HG03064 (cell line): ENCODE measurements around the gene XAB2.

ENCODE experiments used
- ATAC-seq: cut with Tn5 transposase; IDR thresholded peaks from one replicate; pipeline ENCODE4 v1.9.1; 2021; ENCODE audit warnings: low read depth; ENCODE audit not compliant: unreplicated experiment

Gene XAB2

GRCh38 chr19:7635670-7636069 lies 6.3 kb upstream of the XAB2 start:
- no peak for ATAC-seq

- no peak for ATAC-seq
Observed at GRCh38 chr19:7633698-7634097, 4.4 kb upstream of the XAB2 start, which contains the start of gene PCP2. TSS of gene PCP2 (minus strand) at chr19:7633719. CDS start at chr19:7633457, 262 bp downstream.

GRCh38 chr19:7632340-7633203 lies 3.2 kb upstream of the XAB2 start:
- no peak for ATAC-seq

- ATAC-seq = no peak
Observed at GRCh38 chr19:7631577-7631976, 2.2 kb upstream of the XAB2 start.

GRCh38 chr19:7628589-7629311 lies 595 bp downstream of the XAB2 start:
- ATAC-seq = no peak

GRCh38 chr19:7627166-7627565 lies 2.2 kb downstream of the XAB2 start:
- ATAC-seq = no peak

GRCh38 chr19:7625763-7626372 lies 3.5 kb downstream of the XAB2 start:
- no peak for ATAC-seq

- ATAC-seq = no peak
Observed at GRCh38 chr19:7624810-7625209, 4.5 kb downstream of the XAB2 start.

GRCh38 chr19:7623725-7624603 lies 5.4 kb downstream of the XAB2 start:
- no peak for ATAC-seq

- no peak for ATAC-seq
Observed at GRCh38 chr19:7622933-7623685, 6.2 kb downstream of the XAB2 start.

GRCh38 chr19:7620442-7621412 lies 8.6 kb downstream of the XAB2 start:
- no peak for ATAC-seq

- no peak for ATAC-seq
Observed at GRCh38 chr19:7619671-7620441, 9.5 kb downstream of the XAB2 start.

- no peak for ATAC-seq
Observed at GRCh38 chr19:7618771-7619510, 10.4 kb downstream of the XAB2 start.

GRCh38 chr19:7618348-7618747 lies 11.0 kb downstream of the XAB2 start:
- no peak for ATAC-seq

- ATAC-seq = no peak
Observed at GRCh38 chr19:7617735-7618134, 11.6 kb downstream of the XAB2 start.

GRCh38 chr19:7617172-7617571 lies 12.2 kb downstream of the XAB2 start:
- ATAC-seq = no peak
